A673 (cell line): ENCODE measurements around the gene SEC31B. TPM values are rescaled to one million over a fixed set of nuclear protein-coding genes. Genes with fewer than 3 reads are reported as not detected.

Source experiments
- BruUV-seq: library from RNA; stranded (reverse); fragments of 400-500 nt; replicated peaks from 2 replicates; lab custom pipeline; 2021; lab: Mats Ljungman, UMichigan
- CTCF ChIA-PET: fragments of 300-600 bp; sonication (Branson Sonifier 250); formaldehyde crosslinking; loops from one replicate; lab custom pipeline; 2022; ENCODE audit warnings: antibody characterized with exemption; lab: Charles Lee
- POLR2A ChIA-PET: fragments of 300-600 bp; sonication (Branson Sonifier 250); formaldehyde crosslinking; loops from one replicate; lab custom pipeline; 2022; ENCODE audit warnings: antibody characterized with exemption; ENCODE audit not compliant: low non-redundant PET; lab: Charles Lee
- DNase-seq: peaks from one replicate; pipeline ENCODE4 v3.0.0-alpha.2; 2015; ENCODE audit warnings: low spot score
- H3K27ac ChIP-seq: fragments of 200-600 bp; sonication (generic); 2 replicates; pipeline ENCODE4 v1.5.1; 2016; ENCODE audit warnings: mixed run types, low read depth, mild to moderate bottlenecking, mixed read lengths, antibody characterized with exemption, low read length; ENCODE audit not compliant: poor library complexity, severe bottlenecking
- H3K27me3 ChIP-seq: fragments of 200-600 bp; sonication (generic); replicated peaks from 2 replicates; pipeline ENCODE4 v1.6.1; 2017; ENCODE audit warnings: mixed run types, low read depth, mild to moderate bottlenecking, mixed read lengths, antibody characterized with exemption, low read length; ENCODE audit not compliant: insufficient read depth, poor library complexity
- H3K36me3 ChIP-seq: fragments of 200-600 bp; sonication (generic); 2 replicates; pipeline ENCODE4 v1.6.1; 2016; ENCODE audit warnings: mixed run types, mild to moderate bottlenecking, mixed read lengths, antibody characterized with exemption, low read length; ENCODE audit not compliant: insufficient read depth, poor library complexity, severe bottlenecking
- H3K4me1 ChIP-seq: fragments of 200-600 bp; sonication (generic); 2 replicates; pipeline ENCODE4 v1.6.1; 2017; ENCODE audit warnings: mixed run types, mild to moderate bottlenecking, mixed read lengths, antibody characterized with exemption, low read length; ENCODE audit not compliant: insufficient read depth, poor library complexity, severe bottlenecking
- H3K4me3 ChIP-seq: fragments of 200-600 bp; sonication (generic); 2 replicates; pipeline ENCODE4 v1.5.1; 2016; ENCODE audit warnings: low read depth, mixed run types, mild to moderate bottlenecking, mixed read lengths, low read length; ENCODE audit not compliant: poor library complexity, severe bottlenecking
- H3K9me3 ChIP-seq: fragments of 200-600 bp; sonication (generic); 2 replicates; pipeline ENCODE4 v1.6.1; 2016; ENCODE audit warnings: mixed run types, low read depth, mild to moderate bottlenecking, mixed read lengths, antibody characterized with exemption, low read length; ENCODE audit not compliant: poor library complexity, severe bottlenecking
- EZH2 ChIP-seq: fragments of 200-600 bp; sonication (generic); IDR thresholded peaks from 2 replicates; pipeline ENCODE4 v1.6.1; 2017; ENCODE audit warnings: borderline replicate concordance, low read depth, mild to moderate bottlenecking, mixed read lengths, antibody characterized with exemption, low read length; ENCODE audit not compliant: poor library complexity, severe bottlenecking
- intact Hi-C: fragments of 100-400 bp; cut with micrococcal nuclease; formaldehyde crosslinking; loops from one replicate; pipeline ENCODE4 v1.10.0; 2022; ENCODE audit not compliant: unreplicated experiment
- total RNA-seq: library from RNA; stranded (reverse); gene quantifications from 2 replicates; pipeline ENCODE4 v1.2.3, GENCODE V29; 2021
- TF ChIP-seq, protein P1 (sequence below): fragments of 300-800, 200-600 bp; sonication (generic); conservative IDR thresholded peaks from 2 replicates; pipeline ENCODE4 v1.5.1; 2017; ENCODE audit warnings: low read depth, mild to moderate bottlenecking, antibody characterized with exemption, low read length, moderate library complexity, mixed read lengths

SEC31B gene
- total RNA-seq, 1 experiment from 2014 or later: 3.8 TPM

DNA sequence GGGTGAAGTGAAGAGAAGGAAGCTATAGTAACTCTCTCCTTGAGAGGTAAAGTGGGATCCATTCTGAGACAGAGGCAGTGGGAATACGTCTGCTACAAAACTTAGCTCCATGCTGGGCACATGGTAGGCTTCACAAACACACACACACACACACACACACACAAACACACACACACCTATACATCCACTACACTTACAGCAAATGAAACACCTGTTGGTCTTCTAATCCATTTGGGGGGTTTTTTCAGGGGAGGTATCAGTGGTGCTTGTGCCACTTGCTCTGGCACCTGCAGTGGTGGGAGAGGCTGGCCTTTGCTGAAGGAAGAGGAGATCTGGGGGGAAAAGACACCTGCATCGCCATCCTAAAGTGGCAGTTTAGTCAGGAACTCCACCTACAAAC is 14.5 kb downstream of the SEC31B start:
- DNase-seq: no peak
- BruUV-seq: no TSS peak
- no peak for TF ChIP-seq EZH2
- TF ChIP-seq, protein P1, sequence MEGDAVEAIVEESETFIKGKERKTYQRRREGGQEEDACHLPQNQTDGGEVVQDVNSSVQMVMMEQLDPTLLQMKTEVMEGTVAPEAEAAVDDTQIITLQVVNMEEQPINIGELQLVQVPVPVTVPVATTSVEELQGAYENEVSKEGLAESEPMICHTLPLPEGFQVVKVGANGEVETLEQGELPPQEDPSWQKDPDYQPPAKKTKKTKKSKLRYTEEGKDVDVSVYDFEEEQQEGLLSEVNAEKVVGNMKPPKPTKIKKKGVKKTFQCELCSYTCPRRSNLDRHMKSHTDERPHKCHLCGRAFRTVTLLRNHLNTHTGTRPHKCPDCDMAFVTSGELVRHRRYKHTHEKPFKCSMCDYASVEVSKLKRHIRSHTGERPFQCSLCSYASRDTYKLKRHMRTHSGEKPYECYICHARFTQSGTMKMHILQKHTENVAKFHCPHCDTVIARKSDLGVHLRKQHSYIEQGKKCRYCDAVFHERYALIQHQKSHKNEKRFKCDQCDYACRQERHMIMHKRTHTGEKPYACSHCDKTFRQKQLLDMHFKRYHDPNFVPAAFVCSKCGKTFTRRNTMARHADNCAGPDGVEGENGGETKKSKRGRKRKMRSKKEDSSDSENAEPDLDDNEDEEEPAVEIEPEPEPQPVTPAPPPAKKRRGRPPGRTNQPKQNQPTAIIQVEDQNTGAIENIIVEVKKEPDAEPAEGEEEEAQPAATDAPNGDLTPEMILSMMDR: no peak
- no peaks in the 10 kb centered on the region for H3K36me3 ChIP-seq
- no peak overlapping the region for H3K27ac ChIP-seq
- no peaks in the 10 kb centered on the region for H3K4me1 ChIP-seq
- no peaks in the 10 kb centered on the region for H3K27me3 ChIP-seq
- H3K4me3 ChIP-seq: no peak overlapping the region
- no peaks in the 10 kb centered on the region for H3K9me3 ChIP-seq
- ChIA-PET POLR2A (no interaction called here), CTCF (interaction anchor here (0.7 kb wide), 1 partner anchor 23 kb away, joined by 4 read pairs; no protein-coding TSS in a partner anchor)
- intact Hi-C loops: loop anchor here (5.0 to 10.0 kb wide), 2 partner anchors 168 to 200 kb away; no protein-coding TSS in a partner anchor

GRCh38 chr10:100504096-100504495 is 15.6 kb downstream of the SEC31B start:
- Histone ChIP-seq H3K27me3 (no peaks in the 10 kb centered on the region), H3K27ac (no peak overlapping the region), H3K4me1 (no peaks in the 10 kb centered on the region), H3K36me3 (no peaks in the 10 kb centered on the region), H3K4me3 (no peak overlapping the region), H3K9me3 (no peaks in the 10 kb centered on the region)
- intact Hi-C loops: loop anchor here (10.0 kb wide), 1 partner anchor 199 kb away; no protein-coding TSS in a partner anchor
- no peak for DNase-seq
- ChIA-PET CTCF (no interaction called here), POLR2A (no interaction called here)
- TF ChIP-seq, protein P1: no peak
- TF ChIP-seq EZH2: no peak
- BruUV-seq: no TSS peak

GRCh38 chr10:100502926-100503494 is 16.7 kb downstream of the SEC31B start:
- no peaks in the 10 kb centered on the region for H3K9me3 ChIP-seq
- DNase-seq: no peak
- BruUV-seq: no TSS peak
- H3K36me3 ChIP-seq: no peaks in the 10 kb centered on the region
- H3K27ac ChIP-seq: no peak overlapping the region
- intact Hi-C loops: loop anchor here (10.0 kb wide), 1 partner anchor 198 kb away; no protein-coding TSS in a partner anchor
- H3K4me3 ChIP-seq: no peak overlapping the region
- ChIA-PET POLR2A (no interaction called here), CTCF (no interaction called here)
- TF ChIP-seq EZH2: no peak
- TF ChIP-seq, protein P1: no peak
- H3K27me3 ChIP-seq: no peaks in the 10 kb centered on the region
- no peaks in the 10 kb centered on the region for H3K4me1 ChIP-seq
